GM19397 (cell line): Measurements from ENCODE around the gene NPTN.

Experiments
- ATAC-seq: cut with Tn5 transposase; IDR thresholded peaks from one replicate; pipeline ENCODE4 v1.9.1; 2021; ENCODE audit warnings: mild to moderate bottlenecking, moderate library complexity; ENCODE audit not compliant: unreplicated experiment

NPTN gene

GRCh38 chr15:73522011-73522410 lies 111.2 kb downstream of the NPTN start:
- ATAC-seq: no peak

- no peak for ATAC-seq
Measured at GRCh38 chr15:73518876-73519733, 114.1 kb downstream of the NPTN start.

GRCh38 chr15:73518180-73518862 lies 114.9 kb downstream of the NPTN start:
- no peak for ATAC-seq

GRCh38 chr15:73517566-73517965 lies 115.6 kb downstream of the NPTN start:
- ATAC-seq: no peak

GRCh38 chr15:73515527-73515926 lies 117.7 kb downstream of the NPTN start:
- ATAC-seq: no peak
